Measurements from ENCODE around the gene INTS1.

- TF ChIP-seq CTCF (IDR thresholded peaks at IDR 0.05; ENCODE audit: low read depth, low read length, poor library complexity, severe bottlenecking): no peak
- no peak for TF ChIP-seq EZH2phosphoT487 (IDR thresholded peaks at IDR 0.05; ENCODE audit: borderline replicate concordance, low read length)
These were observed 42.4 kb downstream of the INTS1 start for GRCh38 chr7:1461646-1462375.
